KMS-11 (cell line): ENCODE results near the gene STARD4.

Experiments used
- H2AFZ ChIP-seq: fragments of 200-600 bp; sonication (generic); 2 replicates; pipeline ENCODE4 v1.6.1; 2016; ENCODE audit warnings: antibody characterized with exemption, mixed run types, low read depth
- H3K27ac ChIP-seq: fragments of 200-600 bp; sonication (generic); 2 replicates; pipeline ENCODE4 v1.6.1; 2016; ENCODE audit warnings: mild to moderate bottlenecking, mixed run types
- H3K27me3 ChIP-seq: fragments of 200-600 bp; sonication (generic); 2 replicates; pipeline ENCODE4 v1.6.1; 2017; ENCODE audit warnings: mild to moderate bottlenecking, low read depth, mixed run types, moderate library complexity; ENCODE audit not compliant: insufficient read depth
- H3K36me3 ChIP-seq: fragments of 200-600 bp; sonication (generic); 2 replicates; pipeline ENCODE4 v1.6.1; 2017; ENCODE audit warnings: mild to moderate bottlenecking, mixed run types; ENCODE audit not compliant: insufficient read depth
- H3K4me1 ChIP-seq: fragments of 200-600 bp; sonication (generic); 2 replicates; pipeline ENCODE4 v1.6.1; 2016; ENCODE audit warnings: mild to moderate bottlenecking, low read depth, mixed run types; ENCODE audit not compliant: poor library complexity, severe bottlenecking
- H3K4me2 ChIP-seq: fragments of 200-600 bp; sonication (generic); 2 replicates; pipeline ENCODE4 v1.7.0; 2016; ENCODE audit warnings: mild to moderate bottlenecking, mixed run types
- H3K4me3 ChIP-seq: fragments of 200-600 bp; sonication (generic); IDR thresholded peaks from 2 replicates; pipeline ENCODE4 v1.6.1; 2017; ENCODE audit warnings: low read depth, low read length, mixed read lengths; ENCODE audit not compliant: insufficient read depth
- H3K79me2 ChIP-seq: fragments of 200-600 bp; sonication (generic); 2 replicates; pipeline ENCODE4 v1.6.1; 2016; ENCODE audit warnings: low read depth, mixed run types; ENCODE audit not compliant: insufficient read depth
- H3K9ac ChIP-seq: fragments of 200-600 bp; sonication (generic); 2 replicates; pipeline ENCODE4 v1.6.1; 2016; ENCODE audit warnings: mild to moderate bottlenecking, mixed run types
- H4K20me1 ChIP-seq: fragments of 200-600 bp; sonication (generic); 2 replicates; pipeline ENCODE4 v1.6.1; 2016; ENCODE audit warnings: mild to moderate bottlenecking, mixed run types; ENCODE audit not compliant: insufficient read depth
- TF ChIP-seq, protein P1 (sequence below): fragments of 200-600 bp; sonication (generic); conservative IDR thresholded peaks from 2 replicates; pipeline ENCODE4 v1.6.1; 2017; ENCODE audit warnings: low read depth, mild to moderate bottlenecking, antibody characterized with exemption, low read length, moderate library complexity, mixed read lengths

Gene STARD4

DNA sequence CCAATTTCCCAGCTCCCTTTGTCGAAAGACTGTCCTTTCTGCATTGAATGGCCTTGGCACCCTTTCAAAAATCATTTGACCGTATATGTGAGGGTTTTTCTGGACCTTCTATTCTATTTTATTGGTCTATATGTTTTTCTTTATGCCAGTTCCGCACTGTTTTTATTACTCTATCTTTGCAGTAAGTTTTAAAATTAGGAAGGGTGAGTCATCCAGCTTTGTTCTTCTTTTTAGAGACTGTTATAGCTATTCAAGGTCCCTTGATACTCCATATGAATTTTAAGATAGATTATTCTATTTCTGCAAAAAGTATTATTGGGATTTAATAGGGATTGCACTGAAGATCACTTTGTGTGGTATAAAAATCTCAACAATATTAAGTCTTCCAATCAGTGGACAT lies 44.2 kb upstream of the STARD4 start:
- Histone ChIP-seq H2AFZ (no peak overlapping the region), H3K79me2 (no peaks in the 10 kb centered on the region), H3K36me3 (no peaks in the 10 kb centered on the region), H3K27ac (no peak overlapping the region), H4K20me1 (no peaks in the 10 kb centered on the region), H3K4me3 (no peak overlapping the region), H3K4me2 (no peak overlapping the region), H3K4me1 (no peaks in the 10 kb centered on the region), H3K27me3 (no peaks in the 10 kb centered on the region), H3K9ac (no peak overlapping the region)
- TF ChIP-seq, protein P1, sequence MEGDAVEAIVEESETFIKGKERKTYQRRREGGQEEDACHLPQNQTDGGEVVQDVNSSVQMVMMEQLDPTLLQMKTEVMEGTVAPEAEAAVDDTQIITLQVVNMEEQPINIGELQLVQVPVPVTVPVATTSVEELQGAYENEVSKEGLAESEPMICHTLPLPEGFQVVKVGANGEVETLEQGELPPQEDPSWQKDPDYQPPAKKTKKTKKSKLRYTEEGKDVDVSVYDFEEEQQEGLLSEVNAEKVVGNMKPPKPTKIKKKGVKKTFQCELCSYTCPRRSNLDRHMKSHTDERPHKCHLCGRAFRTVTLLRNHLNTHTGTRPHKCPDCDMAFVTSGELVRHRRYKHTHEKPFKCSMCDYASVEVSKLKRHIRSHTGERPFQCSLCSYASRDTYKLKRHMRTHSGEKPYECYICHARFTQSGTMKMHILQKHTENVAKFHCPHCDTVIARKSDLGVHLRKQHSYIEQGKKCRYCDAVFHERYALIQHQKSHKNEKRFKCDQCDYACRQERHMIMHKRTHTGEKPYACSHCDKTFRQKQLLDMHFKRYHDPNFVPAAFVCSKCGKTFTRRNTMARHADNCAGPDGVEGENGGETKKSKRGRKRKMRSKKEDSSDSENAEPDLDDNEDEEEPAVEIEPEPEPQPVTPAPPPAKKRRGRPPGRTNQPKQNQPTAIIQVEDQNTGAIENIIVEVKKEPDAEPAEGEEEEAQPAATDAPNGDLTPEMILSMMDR = no peak

DNA sequence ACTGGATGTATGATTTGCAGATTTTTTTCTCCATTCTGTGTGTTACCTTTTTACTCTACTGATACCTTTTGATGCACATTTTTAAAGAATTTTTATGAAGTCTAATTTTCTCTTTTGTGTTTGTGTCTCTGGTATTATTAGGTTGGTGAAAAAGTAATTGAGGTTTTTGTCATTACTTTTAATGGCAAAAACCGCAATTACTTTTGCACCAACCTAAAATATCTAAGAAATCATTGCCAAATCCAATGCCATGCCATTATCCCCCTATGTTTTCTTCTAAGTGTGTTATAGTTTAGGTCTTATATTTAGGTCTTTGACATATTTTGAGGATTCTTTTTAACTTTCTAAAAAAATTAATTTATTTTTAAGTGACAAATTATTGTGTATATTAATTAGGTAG lies 43.4 kb upstream of the STARD4 start:
- no peaks in the 10 kb centered on the region for H4K20me1 ChIP-seq
- no peak overlapping the region for H2AFZ ChIP-seq
- H3K27me3 ChIP-seq = no peaks in the 10 kb centered on the region
- no peak overlapping the region for H3K27ac ChIP-seq
- H3K36me3 ChIP-seq = no peaks in the 10 kb centered on the region
- H3K4me2 ChIP-seq = no peak overlapping the region
- no peaks in the 10 kb centered on the region for H3K79me2 ChIP-seq
- H3K9ac ChIP-seq = no peak overlapping the region
- H3K4me3 ChIP-seq = no peak overlapping the region
- TF ChIP-seq, protein P1 = no peak
- H3K4me1 ChIP-seq = no peaks in the 10 kb centered on the region

DNA sequence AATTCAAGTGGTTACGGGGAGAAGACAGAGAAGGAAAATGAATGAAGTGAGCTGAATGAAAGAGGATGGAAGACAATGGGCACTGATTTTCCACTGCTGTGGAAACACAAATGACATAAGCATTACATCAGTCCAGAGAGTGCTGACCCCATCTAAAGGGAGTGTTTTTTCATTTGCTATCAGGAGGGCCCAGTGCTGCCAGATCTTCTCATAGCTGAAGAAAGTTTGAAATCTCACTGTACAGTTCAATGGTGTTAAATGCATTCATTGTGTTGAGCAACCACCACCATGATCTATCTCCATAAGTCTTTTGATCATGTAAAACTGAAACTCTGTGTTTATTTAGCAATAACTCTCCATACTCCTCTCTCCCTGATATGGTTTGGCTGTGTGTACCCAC lies 41.5 kb upstream of the STARD4 start:
- Histone ChIP-seq H3K4me1 (peaks cover 6% of the 10 kb centered on the region), H3K36me3 (no peaks in the 10 kb centered on the region), H3K9ac (no peak overlapping the region), H2AFZ (no peak overlapping the region), H3K27ac (no peak overlapping the region), H3K27me3 (no peaks in the 10 kb centered on the region), H3K4me3 (no peak overlapping the region), H3K79me2 (no peaks in the 10 kb centered on the region), H4K20me1 (no peaks in the 10 kb centered on the region), H3K4me2 (no peak overlapping the region)
- TF ChIP-seq, protein P1 = no peak

DNA sequence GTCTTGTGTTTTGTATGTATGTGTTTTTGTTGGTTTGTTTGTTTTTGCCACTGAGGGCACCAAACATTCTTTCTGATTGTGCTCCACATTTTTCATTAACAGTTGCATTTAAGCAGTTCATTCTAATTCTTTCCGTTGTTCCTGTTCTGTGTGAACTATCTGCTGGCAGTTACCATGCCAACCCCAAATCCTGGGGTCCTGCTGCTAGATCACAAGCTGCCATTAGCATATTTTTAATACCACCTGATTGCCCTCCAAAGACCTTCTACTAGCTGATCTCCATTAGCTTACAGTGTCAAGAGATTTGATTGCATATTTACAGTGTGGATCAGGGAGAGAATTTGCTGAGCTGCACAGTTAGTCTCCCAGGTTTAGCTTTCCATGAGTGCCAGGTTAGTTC lies 40.6 kb upstream of the STARD4 start:
- Histone ChIP-seq H4K20me1 (no peaks in the 10 kb centered on the region), H3K4me2 (no peak overlapping the region), H3K79me2 (no peaks in the 10 kb centered on the region), H3K9ac (no peak overlapping the region), H3K27me3 (no peaks in the 10 kb centered on the region), H2AFZ (no peak overlapping the region), H3K36me3 (no peaks in the 10 kb centered on the region), H3K4me3 (no peak overlapping the region), H3K27ac (no peak overlapping the region), H3K4me1 (peaks cover 12% of the 10 kb centered on the region)
- TF ChIP-seq, protein P1 = no peak

DNA sequence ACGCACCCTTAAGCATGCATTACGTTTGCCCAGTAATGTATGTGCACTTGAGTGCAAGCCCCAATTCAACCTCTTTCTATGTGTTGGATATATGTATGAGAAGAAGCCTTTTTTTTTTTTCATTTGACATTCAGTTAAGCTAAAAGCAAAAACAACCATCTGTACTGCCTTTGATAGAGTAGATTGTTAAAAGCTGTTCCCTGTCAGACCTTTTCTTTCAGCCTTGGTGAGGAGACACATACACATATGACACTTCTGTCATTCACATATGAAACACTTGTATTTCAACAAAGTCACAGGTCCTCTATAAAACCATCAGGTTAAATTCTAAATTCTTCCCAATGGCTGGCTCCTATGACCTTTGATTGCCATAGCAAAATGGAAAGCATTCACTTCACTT lies 40.2 kb upstream of the STARD4 start:
- TF ChIP-seq, protein P1 = no peak
- Histone ChIP-seq H3K4me1 (peaks cover 12% of the 10 kb centered on the region), H3K4me2 (no peak overlapping the region), H3K79me2 (no peaks in the 10 kb centered on the region), H3K27me3 (no peaks in the 10 kb centered on the region), H3K36me3 (no peaks in the 10 kb centered on the region), H3K27ac (no peak overlapping the region), H2AFZ (no peak overlapping the region), H4K20me1 (no peaks in the 10 kb centered on the region), H3K4me3 (no peak overlapping the region), H3K9ac (no peak overlapping the region)
